Measurements from ENCODE around the gene TMED8. TPM values are rescaled to one million over a fixed set of nuclear protein-coding genes. Genes with fewer than 3 reads are reported as not detected.
A peak's percentile ranks its signal among the peaks of the same experiment; 100 is the strongest.

Gene TMED8
- total RNA-seq, 1 donor from 2014 or later: 10.9 TPM

DNA sequence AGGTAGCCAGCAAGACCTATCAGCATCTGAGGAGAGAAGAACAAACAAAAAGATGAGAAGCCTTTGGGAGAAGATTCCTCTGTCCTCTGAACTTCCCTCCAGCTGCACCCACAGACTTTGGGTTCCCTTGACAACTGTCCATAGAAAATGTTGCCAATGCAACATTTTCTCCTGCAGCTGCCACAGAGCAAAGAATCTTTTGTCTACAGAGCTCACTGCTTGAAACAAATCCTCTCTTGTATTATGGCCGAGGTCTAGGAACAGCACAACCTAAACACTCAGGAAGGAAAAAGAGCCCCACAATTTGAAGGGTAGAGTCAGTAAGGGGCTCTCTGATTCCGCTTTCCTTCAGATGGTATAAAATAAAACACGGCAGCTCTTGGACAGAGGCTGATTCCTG is 70.5 kb downstream of the TMED8 start:
- Mint-ChIP-seq H3K9me3 (ENCODE audit: unreplicated experiment) (no peaks in the 10 kb centered on the region), H3K4me1 (ENCODE audit: unreplicated experiment) (peaks cover 42% of the 10 kb centered on the region), H3K27me3 (ENCODE audit: unreplicated experiment) (no peaks in the 10 kb centered on the region), H3K27ac (ENCODE audit: unreplicated experiment) (peak overlapping the region; percentile 92), H3K36me3 (ENCODE audit: unreplicated experiment) (peaks cover 3% of the 10 kb centered on the region), H3K4me3 (ENCODE audit: unreplicated experiment) (peak overlapping the region; percentile 61)
- TF ChIP-seq, protein P1, sequence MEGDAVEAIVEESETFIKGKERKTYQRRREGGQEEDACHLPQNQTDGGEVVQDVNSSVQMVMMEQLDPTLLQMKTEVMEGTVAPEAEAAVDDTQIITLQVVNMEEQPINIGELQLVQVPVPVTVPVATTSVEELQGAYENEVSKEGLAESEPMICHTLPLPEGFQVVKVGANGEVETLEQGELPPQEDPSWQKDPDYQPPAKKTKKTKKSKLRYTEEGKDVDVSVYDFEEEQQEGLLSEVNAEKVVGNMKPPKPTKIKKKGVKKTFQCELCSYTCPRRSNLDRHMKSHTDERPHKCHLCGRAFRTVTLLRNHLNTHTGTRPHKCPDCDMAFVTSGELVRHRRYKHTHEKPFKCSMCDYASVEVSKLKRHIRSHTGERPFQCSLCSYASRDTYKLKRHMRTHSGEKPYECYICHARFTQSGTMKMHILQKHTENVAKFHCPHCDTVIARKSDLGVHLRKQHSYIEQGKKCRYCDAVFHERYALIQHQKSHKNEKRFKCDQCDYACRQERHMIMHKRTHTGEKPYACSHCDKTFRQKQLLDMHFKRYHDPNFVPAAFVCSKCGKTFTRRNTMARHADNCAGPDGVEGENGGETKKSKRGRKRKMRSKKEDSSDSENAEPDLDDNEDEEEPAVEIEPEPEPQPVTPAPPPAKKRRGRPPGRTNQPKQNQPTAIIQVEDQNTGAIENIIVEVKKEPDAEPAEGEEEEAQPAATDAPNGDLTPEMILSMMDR (IDR thresholded peaks at IDR 0.05): no peak
- no peak for DNase-seq (ENCODE audit: extremely low spot score, unreplicated experiment)

DNA sequence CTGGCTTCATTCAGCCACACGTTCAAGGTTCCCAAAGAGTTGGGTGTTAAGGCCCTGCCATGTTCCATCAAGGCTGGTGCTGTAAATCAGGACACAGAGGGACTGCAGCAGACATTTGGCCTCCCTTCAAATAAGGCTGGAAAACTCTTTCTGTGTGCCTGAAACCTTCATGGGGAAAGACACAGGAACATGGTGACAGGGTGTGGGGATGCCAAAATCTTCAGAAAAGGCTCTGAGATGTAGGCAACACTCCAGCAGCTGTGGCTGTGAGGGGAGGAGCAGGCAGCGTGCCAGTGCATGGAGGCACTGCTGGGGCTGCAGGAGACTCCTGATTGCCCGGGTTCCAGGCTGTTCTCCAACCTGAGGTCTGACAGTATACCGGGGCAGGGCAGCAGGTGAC is 71.2 kb downstream of the TMED8 start:
- H3K4me3 Mint-ChIP-seq (ENCODE audit: unreplicated experiment): no peak overlapping the region
- peak overlapping the region; percentile 92 for H3K27ac Mint-ChIP-seq (ENCODE audit: unreplicated experiment)
- TF ChIP-seq, protein P1 (IDR thresholded peaks at IDR 0.05): no peak
- no peaks in the 10 kb centered on the region for H3K9me3 Mint-ChIP-seq (ENCODE audit: unreplicated experiment)
- H3K36me3 Mint-ChIP-seq (ENCODE audit: unreplicated experiment): peaks cover 3% of the 10 kb centered on the region
- DNase-seq (ENCODE audit: extremely low spot score, unreplicated experiment): no peak
- H3K4me1 Mint-ChIP-seq (ENCODE audit: unreplicated experiment): peaks cover 48% of the 10 kb centered on the region
- no peaks in the 10 kb centered on the region for H3K27me3 Mint-ChIP-seq (ENCODE audit: unreplicated experiment)

DNA sequence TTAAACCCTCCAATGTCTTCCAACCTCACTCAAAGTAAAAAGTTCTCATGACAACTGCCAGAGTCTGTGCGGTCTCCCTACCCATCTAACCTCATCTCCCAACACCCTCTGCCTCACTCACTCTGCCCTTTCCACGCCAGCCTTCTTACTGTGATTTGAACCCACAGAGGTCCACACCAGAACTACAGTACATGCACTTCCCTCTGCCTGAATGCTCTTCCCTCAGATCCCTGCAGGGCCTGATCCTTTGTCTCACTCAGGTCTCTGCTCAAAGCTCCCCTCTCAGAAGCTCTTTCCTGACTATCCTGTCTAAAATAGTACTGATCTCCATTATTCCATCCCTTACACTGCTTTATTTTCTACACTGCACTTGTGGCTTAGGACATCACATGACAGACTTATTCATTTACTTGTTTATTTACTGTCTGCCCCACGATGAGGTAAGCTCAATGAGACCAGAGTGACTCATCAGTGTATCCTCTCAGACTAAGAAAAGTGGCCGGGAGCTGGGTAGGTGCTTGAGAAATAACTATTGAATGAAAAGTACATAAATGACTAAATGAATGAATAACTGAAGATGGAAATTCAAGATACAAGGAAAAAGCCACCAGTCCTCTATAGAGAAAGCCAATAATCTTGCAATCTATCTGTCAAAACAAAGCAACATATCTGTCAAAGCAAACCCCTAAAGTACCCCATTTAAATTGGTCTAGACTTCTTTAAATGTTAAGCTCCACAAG is 73.3 kb downstream of the TMED8 start:
- H3K9me3 Mint-ChIP-seq (ENCODE audit: unreplicated experiment): no peaks in the 10 kb centered on the region
- peak overlapping the region; percentile 79 for H3K27ac Mint-ChIP-seq (ENCODE audit: unreplicated experiment)
- peaks cover 5% of the 10 kb centered on the region for H3K36me3 Mint-ChIP-seq (ENCODE audit: unreplicated experiment)
- no peak overlapping the region for H3K4me3 Mint-ChIP-seq (ENCODE audit: unreplicated experiment)
- no peaks in the 10 kb centered on the region for H3K27me3 Mint-ChIP-seq (ENCODE audit: unreplicated experiment)
- H3K4me1 Mint-ChIP-seq (ENCODE audit: unreplicated experiment): peaks cover 48% of the 10 kb centered on the region
- DNase-seq (ENCODE audit: extremely low spot score, unreplicated experiment): no peak
- TF ChIP-seq, protein P1 (IDR thresholded peaks at IDR 0.05): no peak

DNA sequence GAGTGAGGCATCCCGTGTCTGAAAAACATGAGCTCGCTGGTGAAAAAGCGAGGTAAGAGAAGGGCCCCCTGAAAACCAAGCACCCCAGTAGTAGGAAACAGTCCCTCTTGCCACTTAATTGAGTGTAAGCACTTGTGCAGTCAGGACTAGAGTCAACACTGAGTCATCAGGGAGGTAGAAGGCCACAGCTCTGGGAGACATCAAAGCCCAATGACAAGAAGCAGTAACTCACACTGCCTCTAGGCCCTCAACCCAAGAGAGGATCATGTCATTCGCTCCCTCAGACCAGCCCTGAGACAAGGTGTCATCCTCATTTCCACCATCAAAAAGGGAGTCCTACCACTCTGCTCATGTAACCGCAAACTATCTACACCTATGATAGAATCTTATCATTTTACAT is 74.0 kb downstream of the TMED8 start:
- DNase-seq (ENCODE audit: extremely low spot score, unreplicated experiment): no peak
- Mint-ChIP-seq H3K27ac (ENCODE audit: unreplicated experiment) (peak overlapping the region; percentile 79), H3K4me1 (ENCODE audit: unreplicated experiment) (peaks cover 47% of the 10 kb centered on the region), H3K27me3 (ENCODE audit: unreplicated experiment) (no peaks in the 10 kb centered on the region), H3K36me3 (ENCODE audit: unreplicated experiment) (peaks cover 11% of the 10 kb centered on the region), H3K9me3 (ENCODE audit: unreplicated experiment) (no peaks in the 10 kb centered on the region), H3K4me3 (ENCODE audit: unreplicated experiment) (no peak overlapping the region)
- TF ChIP-seq, protein P1 (IDR thresholded peaks at IDR 0.05): no peak

DNA sequence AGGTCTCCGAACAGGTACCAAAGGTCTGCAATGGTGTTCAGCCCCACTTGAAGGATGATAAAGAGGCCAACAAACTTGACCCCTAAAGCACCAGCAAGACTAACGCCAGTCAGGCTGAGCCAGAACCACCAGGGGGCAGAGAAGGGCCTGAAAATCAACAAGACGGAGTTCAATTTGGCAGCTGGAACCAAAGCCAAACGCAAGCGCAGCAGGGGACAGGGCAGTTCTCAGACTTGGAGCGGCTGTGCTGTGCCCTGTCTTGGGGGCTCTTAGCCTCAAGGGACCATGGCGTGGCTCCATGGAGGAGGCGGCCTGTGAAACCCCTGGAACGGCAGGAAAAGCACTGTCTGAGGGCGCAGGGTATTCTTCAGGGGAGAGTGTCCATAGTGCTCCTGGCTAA is 75.8 kb downstream of the TMED8 start:
- Mint-ChIP-seq H3K36me3 (ENCODE audit: unreplicated experiment) (peaks cover 18% of the 10 kb centered on the region), H3K4me3 (ENCODE audit: unreplicated experiment) (no peak overlapping the region), H3K9me3 (ENCODE audit: unreplicated experiment) (no peaks in the 10 kb centered on the region), H3K4me1 (ENCODE audit: unreplicated experiment) (peaks cover 29% of the 10 kb centered on the region), H3K27me3 (ENCODE audit: unreplicated experiment) (no peaks in the 10 kb centered on the region), H3K27ac (ENCODE audit: unreplicated experiment) (peak overlapping the region; percentile 51)
- DNase-seq (ENCODE audit: extremely low spot score, unreplicated experiment): peak; percentile 88
- TF ChIP-seq, protein P1 (IDR thresholded peaks at IDR 0.05): peak; percentile 81

Measured in osteocyte (in vitro differentiated cells).